Gastrocnemius medialis (tissue), 4 donors: ENCODE measurements around the gene RAB17. TPM values are rescaled to one million over a fixed set of nuclear protein-coding genes. Genes with fewer than 3 reads are reported as not detected.

Source experiments
- ATAC-seq, 2 donors: fragments of 150-250 bp; one replicate each; pipeline ENCODE4 v1.9.1; 2016
- DNase-seq, 2 donors: peaks; one replicate each; pipeline ENCODE4 v3.0.0-alpha.2; 2019
- H3K27ac ChIP-seq, 4 donors: fragments of 200-600 bp; sonication (generic); 1 replicate in 1 of 4; 2 replicates in 3 of 4; pipeline ENCODE4 v1.5.1; 2016 to 2018; ENCODE audit warnings: mild to moderate bottlenecking in 2 of 4, moderate library complexity in 1 of 4
- H3K27me3 ChIP-seq, 3 donors: fragments of 200-600 bp; sonication (generic) in 2 of 3; 1 replicate in 1 of 3; 2 replicates in 2 of 3; pipeline versions ENCODE4 v1.5.1 to v1.6.0; 2016 to 2019; ENCODE audit warnings: mild to moderate bottlenecking in 1 of 3, moderate library complexity in 1 of 3
- H3K36me3 ChIP-seq, 2 donors: fragments of 200-600 bp; sonication (generic) in 1 of 2; one replicate each; pipeline ENCODE4 v1.5.1; 2017 to 2018
- H3K4me1 ChIP-seq, 2 donors: fragments of 200-600 bp; sonication (generic) in 1 of 2; one replicate each; pipeline ENCODE4 v1.5.1; 2016 to 2017; ENCODE audit warnings: mild to moderate bottlenecking in 2 of 2
- H3K4me3 ChIP-seq, 4 donors: fragments of 200-600 bp; sonication (generic) in 3 of 4; 1 replicate in 1 of 4; 2 replicates in 3 of 4; pipeline ENCODE4 v1.5.1; 2016 to 2019; ENCODE audit warnings: mild to moderate bottlenecking in 2 of 4
- H3K9me3 ChIP-seq, 3 donors: fragments of 200-600 bp; sonication (generic) in 2 of 3; 1 replicate in 1 of 3; 2 replicates in 2 of 3; pipeline ENCODE4 v1.5.1; 2016 to 2019
- POLR2A ChIP-seq, 2 donors: fragments of 450-650 bp; IDR thresholded peaks; one replicate each; pipeline ENCODE4 v1.6.1; 2017; ENCODE audit warnings: antibody characterized with exemption in 2 of 2, mild to moderate bottlenecking in 2 of 2, moderate library complexity in 2 of 2
- in situ Hi-C, 4 donors: fragments of 200-750 bp; cut with MboI; loops; one replicate each; pipeline versions ENCODE4 v1.15.0 to v1.8.0; 2017; ENCODE audit warnings: low sequenced_read_pairs in 4 of 4
- intact Hi-C: fragments of 100-400 bp; cut with DNase I; formaldehyde crosslinking; loops from one replicate; pipeline ENCODE4 v1.15.1; 2023; ENCODE audit warnings: low total_unique reads
- total RNA-seq, 4 donors: library from RNA; depleted of rRNA; stranded (reverse); fragments of >200 nt; gene quantifications; one replicate each; pipeline versions ENCODE4 v1.1.0 to v1.2.3, GENCODE V29; 2016
- TF ChIP-seq, protein P1 (sequence below), 5 experiments: fragments of 450-650 bp in 3 of 5; fragments of 200-600 bp in 2 of 5; sonication (generic) in 2 of 5; IDR thresholded peaks in 4 of 5; conservative IDR thresholded peaks in 1 of 5; 1 replicate in 4 of 5; 2 replicates in 1 of 5; pipeline ENCODE4 v1.5.1; 2016 to 2019; ENCODE audit warnings: antibody characterized with exemption in 5 of 5, mild to moderate bottlenecking in 3 of 5, moderate library complexity in 3 of 5

RAB17 gene
- total RNA-seq, 4 donors from 2014 or later = 0.42 to 1.3 TPM; not detected in 2

DNA sequence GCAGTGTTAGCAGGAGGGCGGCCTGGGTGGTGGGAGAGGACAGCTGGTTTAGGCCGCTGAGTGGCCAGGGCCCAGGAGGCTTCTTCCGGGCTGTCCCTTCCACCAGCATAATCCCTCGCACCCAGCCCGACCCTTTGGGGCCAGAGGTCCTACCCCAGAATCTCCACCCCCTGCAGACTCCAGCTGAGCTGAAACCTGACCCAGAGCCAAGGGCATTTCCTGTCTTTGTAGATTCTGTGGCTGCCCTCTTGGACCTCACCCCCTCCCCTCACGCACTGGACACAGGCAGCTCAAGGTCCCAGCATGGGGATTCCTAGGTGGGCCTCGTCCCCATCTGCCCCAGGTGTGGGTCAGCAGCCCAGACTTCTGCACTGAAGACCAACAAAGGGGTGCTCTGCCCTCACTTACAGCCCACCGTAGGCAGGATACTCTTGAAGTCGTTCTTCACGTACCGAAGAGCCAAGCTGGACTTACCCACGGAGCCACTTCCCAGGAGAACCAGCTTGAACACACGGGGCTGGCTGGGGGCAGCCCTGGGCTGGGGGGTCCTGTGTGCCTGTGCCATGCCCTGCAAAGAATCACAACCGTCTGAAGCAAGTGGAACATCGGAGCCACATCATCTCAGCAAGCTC is 4.8 kb downstream of the RAB17 start:
- no peaks in the 10 kb centered on the region for H3K27me3 ChIP-seq
- no peaks in the 10 kb centered on the region for H3K9me3 ChIP-seq
- no peak for DNase-seq
- intact Hi-C loops = no loop called here
- in situ Hi-C loops = loop anchor here in 2 of 4 donors (5.0 to 10.0 kb wide), 2 partner anchors 92 to 159 kb away; no protein-coding TSS in a partner anchor
- no peaks in the 10 kb centered on the region for H3K36me3 ChIP-seq
- H3K4me1 ChIP-seq = peaks cover 14 to 17% of the 10 kb centered on the region in 2 donors
- no peak for TF ChIP-seq POLR2A (IDR thresholded peaks at IDR 0.05)
- TF ChIP-seq, protein P1, sequence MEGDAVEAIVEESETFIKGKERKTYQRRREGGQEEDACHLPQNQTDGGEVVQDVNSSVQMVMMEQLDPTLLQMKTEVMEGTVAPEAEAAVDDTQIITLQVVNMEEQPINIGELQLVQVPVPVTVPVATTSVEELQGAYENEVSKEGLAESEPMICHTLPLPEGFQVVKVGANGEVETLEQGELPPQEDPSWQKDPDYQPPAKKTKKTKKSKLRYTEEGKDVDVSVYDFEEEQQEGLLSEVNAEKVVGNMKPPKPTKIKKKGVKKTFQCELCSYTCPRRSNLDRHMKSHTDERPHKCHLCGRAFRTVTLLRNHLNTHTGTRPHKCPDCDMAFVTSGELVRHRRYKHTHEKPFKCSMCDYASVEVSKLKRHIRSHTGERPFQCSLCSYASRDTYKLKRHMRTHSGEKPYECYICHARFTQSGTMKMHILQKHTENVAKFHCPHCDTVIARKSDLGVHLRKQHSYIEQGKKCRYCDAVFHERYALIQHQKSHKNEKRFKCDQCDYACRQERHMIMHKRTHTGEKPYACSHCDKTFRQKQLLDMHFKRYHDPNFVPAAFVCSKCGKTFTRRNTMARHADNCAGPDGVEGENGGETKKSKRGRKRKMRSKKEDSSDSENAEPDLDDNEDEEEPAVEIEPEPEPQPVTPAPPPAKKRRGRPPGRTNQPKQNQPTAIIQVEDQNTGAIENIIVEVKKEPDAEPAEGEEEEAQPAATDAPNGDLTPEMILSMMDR (IDR thresholded peaks at IDR 0.05 in 4 of 5, conservative IDR thresholded peaks at IDR 0.05 in 1 of 5) = no peak
- no peak overlapping the region for H3K27ac ChIP-seq
- H3K4me3 ChIP-seq = no peak overlapping the region
- no peak for ATAC-seq

DNA sequence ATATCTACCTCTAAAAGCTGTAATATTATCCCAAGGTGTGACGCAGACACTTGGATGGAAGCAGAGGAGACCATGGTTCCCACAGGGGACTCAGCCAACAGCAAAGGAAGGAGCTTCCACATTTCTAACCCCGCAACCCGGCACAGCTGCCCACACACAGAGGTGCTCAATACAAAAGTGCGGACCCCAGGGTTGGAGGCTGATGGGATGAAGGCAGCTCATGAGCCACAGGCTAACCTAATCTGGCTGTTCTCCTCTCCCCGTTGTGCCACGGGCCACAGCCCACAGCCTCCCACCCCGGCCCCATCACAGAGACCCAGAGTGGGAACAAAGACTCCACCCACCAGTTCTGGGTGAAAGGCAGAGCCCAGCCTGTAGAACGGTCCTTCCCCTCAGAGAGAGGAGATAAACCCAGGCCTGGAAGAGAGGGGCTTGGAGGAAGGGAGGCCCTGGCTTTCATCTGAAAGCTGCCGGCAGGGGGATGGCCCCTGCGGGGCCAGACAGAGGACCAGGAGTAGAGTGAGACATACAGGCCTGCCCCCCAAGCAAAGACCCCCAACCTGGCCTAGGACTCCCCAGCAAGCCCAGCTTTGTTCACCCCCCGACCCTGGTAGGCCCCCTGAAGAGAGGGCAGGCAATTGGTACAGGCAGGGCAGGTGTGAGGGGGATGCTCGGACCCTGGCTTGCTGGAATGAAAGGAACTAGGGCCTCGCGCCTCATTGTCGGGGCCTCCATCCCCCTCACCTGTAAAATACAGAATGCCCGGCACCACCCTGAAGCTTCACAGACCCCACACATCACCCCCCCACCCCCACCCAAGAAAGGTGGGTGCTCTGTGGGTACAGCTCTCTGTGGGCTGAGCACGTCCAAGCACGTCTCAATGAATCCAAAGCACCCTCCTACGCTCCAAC is 6.9 kb downstream of the RAB17 start:
- H3K27ac ChIP-seq = no peak overlapping the region
- intact Hi-C loops = no loop called here
- H3K9me3 ChIP-seq = no peaks in the 10 kb centered on the region
- TF ChIP-seq, protein P1 (IDR thresholded peaks at IDR 0.05 in 4 of 5, conservative IDR thresholded peaks at IDR 0.05 in 1 of 5) = no peak
- no peak for TF ChIP-seq POLR2A (IDR thresholded peaks at IDR 0.05)
- DNase-seq = no peak
- no peaks in the 10 kb centered on the region for H3K36me3 ChIP-seq
- H3K27me3 ChIP-seq = no peaks in the 10 kb centered on the region
- no peak overlapping the region for H3K4me3 ChIP-seq
- in situ Hi-C loops = loop anchor here in 1 of 4 donors (10.0 kb wide), 1 partner anchor 161 kb away; no protein-coding TSS in a partner anchor
- peaks cover 12 to 14% of the 10 kb centered on the region in 2 donors for H3K4me1 ChIP-seq
- no peak for ATAC-seq

DNA sequence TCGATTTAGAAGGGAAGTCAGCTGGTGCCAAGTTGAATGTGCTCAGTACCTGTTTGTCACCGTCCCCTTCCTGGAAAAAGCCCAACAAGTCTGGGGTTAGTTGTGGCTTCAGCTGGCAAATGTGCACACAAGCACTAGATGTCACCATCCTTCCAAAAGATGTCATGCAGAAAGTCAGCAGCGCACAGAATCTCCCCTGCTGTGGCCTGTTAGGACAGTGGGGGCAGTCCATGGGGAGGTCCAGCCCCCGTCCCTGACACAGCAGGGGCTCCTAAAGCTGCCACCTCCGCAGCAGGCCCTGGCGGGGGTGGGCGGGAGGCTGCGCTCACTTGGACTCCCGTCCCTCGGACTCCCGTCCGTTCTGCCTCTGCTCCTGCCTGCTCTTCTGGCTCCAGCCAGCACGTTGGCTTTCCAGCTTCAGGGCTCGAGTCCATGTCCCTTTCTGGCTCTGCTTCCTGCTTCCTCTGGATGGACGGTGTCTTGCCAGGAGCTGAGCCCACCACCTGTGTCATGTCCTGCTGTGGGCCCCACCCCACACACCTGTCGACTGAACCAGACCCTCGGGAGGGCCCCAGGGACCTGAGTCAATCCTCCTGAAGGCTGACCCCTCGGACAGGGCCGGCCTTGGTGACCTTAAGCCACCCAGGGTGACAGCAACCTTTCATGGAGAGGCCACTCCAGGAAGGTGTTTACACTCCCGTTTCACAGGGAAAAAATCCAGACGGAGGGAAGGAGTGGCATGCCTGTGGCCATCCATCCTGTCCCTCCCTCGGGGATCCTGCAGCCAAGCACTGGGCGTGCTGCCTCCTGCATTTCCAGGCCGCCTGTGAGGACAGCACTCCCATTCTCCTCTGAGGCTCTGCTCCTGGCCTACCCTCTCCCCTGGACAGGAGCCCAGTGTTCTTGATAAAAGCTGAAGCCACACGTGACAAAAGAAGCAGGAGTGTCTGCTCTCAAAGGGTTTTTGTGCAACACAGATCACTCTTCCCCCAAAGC is 8.5 kb downstream of the RAB17 start:
- DNase-seq = peak; percentile 54 to 76
- H3K4me1 ChIP-seq = peaks cover 12 to 14% of the 10 kb centered on the region in 2 donors
- intact Hi-C loops = loop anchor here (1.0 kb wide), 2 partner anchors 69 to 163 kb away; no protein-coding TSS in a partner anchor
- ATAC-seq = peak; percentile 90 to 93
- H3K9me3 ChIP-seq = no peaks in the 10 kb centered on the region
- in situ Hi-C loops = loop anchor here in 1 of 4 donors (10.0 kb wide), 1 partner anchor 163 kb away; no protein-coding TSS in a partner anchor
- H3K27ac ChIP-seq = peak overlapping the region; percentile 51 to 75 (median 68)
- H3K4me3 ChIP-seq = peak overlapping the region; percentile 38 to 51 (median 39)
- TF ChIP-seq, protein P1 (IDR thresholded peaks at IDR 0.05 in 4 of 5, conservative IDR thresholded peaks at IDR 0.05 in 1 of 5) = peak in 4 of 5 experiments; percentile 27 to 56 (median 46)
- no peak for TF ChIP-seq POLR2A (IDR thresholded peaks at IDR 0.05)
- H3K27me3 ChIP-seq = no peaks in the 10 kb centered on the region
- no peaks in the 10 kb centered on the region for H3K36me3 ChIP-seq

DNA sequence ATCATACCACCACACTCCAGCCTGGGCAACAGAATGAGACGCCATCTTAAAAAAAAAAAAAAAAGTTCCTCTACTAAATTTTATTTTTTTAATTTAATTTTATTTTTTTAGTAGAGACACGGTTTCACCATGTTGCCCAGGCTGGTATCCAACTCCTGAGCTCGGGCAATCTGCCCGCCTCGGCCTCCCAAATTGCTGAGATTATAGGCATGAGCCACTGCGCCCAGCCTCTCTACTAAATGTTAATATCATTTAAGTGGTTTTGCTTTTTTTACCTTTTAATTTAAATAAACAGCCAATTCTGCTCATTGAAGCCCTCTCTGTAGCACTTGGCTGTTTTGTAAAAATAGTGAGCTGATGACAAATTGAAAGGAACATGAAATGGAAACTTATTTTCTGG is 9.2 kb downstream of the RAB17 start:
- in situ Hi-C loops = loop anchor here in 1 of 4 donors (10.0 kb wide), 1 partner anchor 163 kb away; no protein-coding TSS in a partner anchor
- no peak for ATAC-seq
- H3K9me3 ChIP-seq = no peaks in the 10 kb centered on the region
- H3K36me3 ChIP-seq = no peaks in the 10 kb centered on the region
- intact Hi-C loops = loop anchor here (1.0 kb wide), 1 partner anchor 164 kb away; no protein-coding TSS in a partner anchor
- no peak for DNase-seq
- TF ChIP-seq, protein P1 (IDR thresholded peaks at IDR 0.05 in 4 of 5, conservative IDR thresholded peaks at IDR 0.05 in 1 of 5) = no peak
- no peak for TF ChIP-seq POLR2A (IDR thresholded peaks at IDR 0.05)
- peaks cover 12 to 14% of the 10 kb centered on the region in 2 donors for H3K4me1 ChIP-seq
- no peaks in the 10 kb centered on the region for H3K27me3 ChIP-seq
- H3K4me3 ChIP-seq = peak overlapping the region in 2 of 4 donors; percentile 38 to 39
- peak overlapping the region in 3 of 4 donors; percentile 51 to 74 (median 63) for H3K27ac ChIP-seq
